ENCODE results near the gene KRTAP10-1. TPM values are rescaled to one million over a fixed set of nuclear protein-coding genes. Genes with fewer than 3 reads are reported as not detected.

KRTAP10-1 gene
- total and polyA plus RNA-seq, 5 donors from 2014 or later: not detected

GRCh38 chr21:44489962-44490361 lies 50.0 kb downstream of the KRTAP10-1 start:
- Histone ChIP-seq H3K4me3 (ENCODE audit: low read depth, low read length) (no peak overlapping the region), H3K27ac (ENCODE audit: insufficient read depth, low read length, poor library complexity, severe bottlenecking) (no peak overlapping the region), H3K9me3 (ENCODE audit: control insufficient read depth in 2 of 2, low read length in 2 of 2) (peaks cover 6 to 9% of the 10 kb centered on the region in 2 experiments), H3K36me3 (ENCODE audit: control insufficient read depth, insufficient read depth, low read length) (no peaks in the 10 kb centered on the region), H3K4me1 (ENCODE audit: control insufficient read depth, insufficient read depth, low read length, poor library complexity, severe bottlenecking) (no peaks in the 10 kb centered on the region), H3K27me3 (ENCODE audit: control insufficient read depth, insufficient read depth, low read length) (no peaks in the 10 kb centered on the region)
- Mint-ChIP-seq H3K4me3 (no peak overlapping the region), H3K36me3 (no peaks in the 10 kb centered on the region), H3K9me3 (peaks cover 0 to 13% (median 7%) of the 10 kb centered on the region in 7 donors), H3K27ac (no peak overlapping the region), H3K27me3 (peaks cover 14% of the 10 kb centered on the region), H3K4me1 (peaks cover 0 to 13% (median 0%) of the 10 kb centered on the region in 4 donors)
- ATAC-seq (ENCODE audit: low read depth in 2 of 2): no peak
- DNase-seq: peak in 1 of 3 donors; percentile 11

Other genes with a start within 250 kb of the KRTAP10-1 start
- gene PFKL, start 240.1 kb downstream of the KRTAP10-1 start, total RNA-seq: 204 TPM
- 100 to 1,000 TPM; 125 to 185 (median 157) TPM for gene PFKL, start 240.1 kb downstream of the KRTAP10-1 start, polyA plus RNA-seq
- 49.1 TPM for gene CFAP410, start 200.8 kb downstream of the KRTAP10-1 start, total RNA-seq
- 10 to 100 TPM; 16.4 to 18.1 (median 17.1) TPM for gene CFAP410, start 200.8 kb downstream of the KRTAP10-1 start, polyA plus RNA-seq
- 3.1 TPM for gene TRPM2, start 186.6 kb downstream of the KRTAP10-1 start, total RNA-seq
- gene TRPM2, start 186.6 kb downstream of the KRTAP10-1 start, polyA plus RNA-seq: 1 to 10 TPM in 2 of 4 donors, under 1 TPM in 2; 0.38 to 1.1 (median 0.79) TPM
- 1.6 TPM for gene LRRC3, start 84.7 kb downstream of the KRTAP10-1 start, total RNA-seq
- under 1 TPM; 0.15 to 0.44 (median 0.38) TPM for gene LRRC3, start 84.7 kb downstream of the KRTAP10-1 start, polyA plus RNA-seq
- not detected for gene KRTAP10-2, start 11.3 kb upstream of the KRTAP10-1 start, total RNA-seq
- not detected for gene KRTAP10-2, start 11.3 kb upstream of the KRTAP10-1 start, polyA plus RNA-seq
- not detected for gene KRTAP10-3, start 18.6 kb upstream of the KRTAP10-1 start, total RNA-seq
- not detected for gene KRTAP10-3, start 18.6 kb upstream of the KRTAP10-1 start, polyA plus RNA-seq
- not detected for gene KRTAP10-4, start 33.5 kb upstream of the KRTAP10-1 start, total RNA-seq
- gene KRTAP10-4, start 33.5 kb upstream of the KRTAP10-1 start, polyA plus RNA-seq: not detected
- gene KRTAP10-5, start 40.4 kb upstream of the KRTAP10-1 start, total RNA-seq: not detected
- gene KRTAP10-5, start 40.4 kb upstream of the KRTAP10-1 start, polyA plus RNA-seq: not detected
- not detected for gene KRTAP10-6, start 52.3 kb upstream of the KRTAP10-1 start, total RNA-seq
- not detected for gene KRTAP10-6, start 52.3 kb upstream of the KRTAP10-1 start, polyA plus RNA-seq
- not detected for gene KRTAP10-7, start 60.4 kb upstream of the KRTAP10-1 start, total RNA-seq
- gene KRTAP10-7, start 60.4 kb upstream of the KRTAP10-1 start, polyA plus RNA-seq: not detected
- gene KRTAP10-8, start 71.9 kb upstream of the KRTAP10-1 start, total RNA-seq: not detected
- not detected for gene KRTAP10-8, start 71.9 kb upstream of the KRTAP10-1 start, polyA plus RNA-seq
- not detected for gene KRTAP10-9, start 86.9 kb upstream of the KRTAP10-1 start, total RNA-seq
- not detected for gene KRTAP10-9, start 86.9 kb upstream of the KRTAP10-1 start, polyA plus RNA-seq
- not detected for gene KRTAP10-10, start 97.2 kb upstream of the KRTAP10-1 start, total RNA-seq
- gene KRTAP10-10, start 97.2 kb upstream of the KRTAP10-1 start, polyA plus RNA-seq: not detected
- gene KRTAP10-11, start 106.2 kb upstream of the KRTAP10-1 start, total RNA-seq: not detected
- gene KRTAP10-11, start 106.2 kb upstream of the KRTAP10-1 start, polyA plus RNA-seq: not detected
- not detected for gene KRTAP12-4, start 114.5 kb upstream of the KRTAP10-1 start, total RNA-seq
- not detected for gene KRTAP12-4, start 114.5 kb upstream of the KRTAP10-1 start, polyA plus RNA-seq
- gene KRTAP12-3, start 117.7 kb upstream of the KRTAP10-1 start, total RNA-seq: not detected
- gene KRTAP12-3, start 117.7 kb upstream of the KRTAP10-1 start, polyA plus RNA-seq: not detected
- gene KRTAP12-2, start 126.7 kb upstream of the KRTAP10-1 start, total RNA-seq: not detected
- gene KRTAP12-2, start 126.7 kb upstream of the KRTAP10-1 start, polyA plus RNA-seq: not detected
- gene KRTAP12-1, start 142.0 kb upstream of the KRTAP10-1 start, total RNA-seq: not detected
- gene KRTAP12-1, start 142.0 kb upstream of the KRTAP10-1 start, polyA plus RNA-seq: not detected
- gene KRTAP10-12, start 157.0 kb upstream of the KRTAP10-1 start, total RNA-seq: not detected
- gene KRTAP10-12, start 157.0 kb upstream of the KRTAP10-1 start, polyA plus RNA-seq: not detected
- not detected for gene TSPEAR, start 171.4 kb upstream of the KRTAP10-1 start, total RNA-seq
- gene TSPEAR, start 171.4 kb upstream of the KRTAP10-1 start, polyA plus RNA-seq: under 1 TPM in 1 of 4 donors, not detected in 3; 0.05 TPM

Data from CD4-positive, CD25-positive, alpha-beta regulatory T cell (primary cell).